Left ventricle myocardium inferior (tissue), 1 donor: ENCODE data around the gene HLA-DMA. TPM values are rescaled to one million over a fixed set of nuclear protein-coding genes. Genes with fewer than 3 reads are reported as not detected.

Source experiments
- DNase-seq: peaks from one replicate; pipeline ENCODE4 v3.0.0-alpha.2; 2020
- H3K27ac ChIP-seq: fragments of 200-600 bp; replicated peaks from 2 replicates; pipeline ENCODE4 v1.8.0; 2021
- H3K27me3 ChIP-seq: fragments of 200-600 bp; 2 replicates; pipeline ENCODE4 v1.8.0; 2021; ENCODE audit warnings: low read depth
- H3K36me3 ChIP-seq: fragments of 200-600 bp; 2 replicates; pipeline ENCODE4 v1.8.0; 2021
- H3K4me1 ChIP-seq: fragments of 200-600 bp; 2 replicates; pipeline ENCODE4 v1.8.0; 2021
- H3K4me3 ChIP-seq: fragments of 200-600 bp; 2 replicates; pipeline ENCODE4 v1.8.0; 2021; ENCODE audit warnings: mild to moderate bottlenecking, moderate library complexity
- H3K9me3 ChIP-seq: fragments of 200-600 bp; replicated peaks from 2 replicates; pipeline ENCODE4 v1.8.0; 2021
- intact Hi-C: fragments of 100-400 bp; cut with micrococcal nuclease; formaldehyde crosslinking; loops from one replicate; pipeline ENCODE4 v1.11.0; 2022
- total RNA-seq: library from RNA; stranded (reverse); fragmentation: NEBNext Ultra II Directional; extraction: Animal tissue kit (Norgen Biotek cat#: 25700); gene quantifications from one replicate; pipeline ENCODE4 v1.2.1, GENCODE V29; 2021
- TF ChIP-seq, protein P1 (sequence below): fragments of 200-600 bp; IDR thresholded peaks from 2 replicates; pipeline ENCODE4 v1.8.0; 2021; ENCODE audit warnings: antibody characterized with exemption, mild to moderate bottlenecking, borderline replicate concordance
- donor health status: DM: no; HTN: yes; CAD: no; lungs with severe emphysema.

HLA-DMA gene
- total RNA-seq, 1 donor from 2014 or later = 15.8 TPM

DNA sequence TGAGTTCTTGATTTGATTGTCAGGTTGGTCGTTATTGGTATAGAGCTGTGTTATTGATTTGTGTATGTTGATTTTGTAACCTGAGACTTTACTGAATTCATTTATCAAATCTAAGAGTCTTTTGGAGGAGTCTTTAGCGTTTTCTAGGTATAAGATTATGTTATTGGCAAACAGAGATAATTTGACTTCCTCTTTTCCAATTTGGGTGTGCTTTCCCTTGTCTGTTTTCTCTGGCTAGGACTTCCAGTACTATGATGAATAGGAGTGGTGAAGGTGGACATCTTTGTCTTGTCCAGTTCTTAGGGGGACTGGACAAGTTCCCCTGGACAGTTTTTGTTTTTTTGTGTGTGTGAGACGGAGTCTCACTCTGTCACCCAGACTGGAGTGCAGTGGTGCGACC is 39.1 kb upstream of the HLA-DMA start:
- no peaks in the 10 kb centered on the region for H3K4me1 ChIP-seq
- intact Hi-C loops = no loop called here
- H3K36me3 ChIP-seq = no peaks in the 10 kb centered on the region
- no peak overlapping the region for H3K27ac ChIP-seq
- peaks cover 10% of the 10 kb centered on the region for H3K27me3 ChIP-seq
- H3K4me3 ChIP-seq = no peak overlapping the region
- no peak for DNase-seq
- TF ChIP-seq, protein P1, sequence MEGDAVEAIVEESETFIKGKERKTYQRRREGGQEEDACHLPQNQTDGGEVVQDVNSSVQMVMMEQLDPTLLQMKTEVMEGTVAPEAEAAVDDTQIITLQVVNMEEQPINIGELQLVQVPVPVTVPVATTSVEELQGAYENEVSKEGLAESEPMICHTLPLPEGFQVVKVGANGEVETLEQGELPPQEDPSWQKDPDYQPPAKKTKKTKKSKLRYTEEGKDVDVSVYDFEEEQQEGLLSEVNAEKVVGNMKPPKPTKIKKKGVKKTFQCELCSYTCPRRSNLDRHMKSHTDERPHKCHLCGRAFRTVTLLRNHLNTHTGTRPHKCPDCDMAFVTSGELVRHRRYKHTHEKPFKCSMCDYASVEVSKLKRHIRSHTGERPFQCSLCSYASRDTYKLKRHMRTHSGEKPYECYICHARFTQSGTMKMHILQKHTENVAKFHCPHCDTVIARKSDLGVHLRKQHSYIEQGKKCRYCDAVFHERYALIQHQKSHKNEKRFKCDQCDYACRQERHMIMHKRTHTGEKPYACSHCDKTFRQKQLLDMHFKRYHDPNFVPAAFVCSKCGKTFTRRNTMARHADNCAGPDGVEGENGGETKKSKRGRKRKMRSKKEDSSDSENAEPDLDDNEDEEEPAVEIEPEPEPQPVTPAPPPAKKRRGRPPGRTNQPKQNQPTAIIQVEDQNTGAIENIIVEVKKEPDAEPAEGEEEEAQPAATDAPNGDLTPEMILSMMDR = no peak
- no peaks in the 10 kb centered on the region for H3K9me3 ChIP-seq

DNA sequence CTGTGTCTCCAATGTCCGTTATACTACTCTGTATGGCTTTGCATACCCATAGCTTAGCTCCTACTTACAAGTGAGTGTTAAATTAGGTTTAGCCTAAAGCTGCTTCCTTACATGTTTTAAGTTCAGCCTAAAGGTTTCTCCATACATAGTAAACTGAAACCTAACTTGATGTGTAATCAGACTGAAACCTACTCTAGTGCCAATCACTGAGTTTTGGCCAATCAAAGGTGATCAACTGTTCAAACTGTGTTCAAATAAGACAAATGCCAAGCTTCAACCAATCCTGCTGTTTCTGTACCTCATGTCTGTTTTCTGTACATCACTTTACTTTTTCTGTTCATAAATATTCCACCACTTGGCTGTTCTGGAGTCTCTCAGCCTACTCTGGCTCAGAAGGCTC is 36.5 kb upstream of the HLA-DMA start:
- no peaks in the 10 kb centered on the region for H3K9me3 ChIP-seq
- TF ChIP-seq, protein P1 = no peak
- intact Hi-C loops = loop anchor here (5.0 kb wide), 1 partner anchor 57 kb away; no protein-coding TSS in a partner anchor

DNA sequence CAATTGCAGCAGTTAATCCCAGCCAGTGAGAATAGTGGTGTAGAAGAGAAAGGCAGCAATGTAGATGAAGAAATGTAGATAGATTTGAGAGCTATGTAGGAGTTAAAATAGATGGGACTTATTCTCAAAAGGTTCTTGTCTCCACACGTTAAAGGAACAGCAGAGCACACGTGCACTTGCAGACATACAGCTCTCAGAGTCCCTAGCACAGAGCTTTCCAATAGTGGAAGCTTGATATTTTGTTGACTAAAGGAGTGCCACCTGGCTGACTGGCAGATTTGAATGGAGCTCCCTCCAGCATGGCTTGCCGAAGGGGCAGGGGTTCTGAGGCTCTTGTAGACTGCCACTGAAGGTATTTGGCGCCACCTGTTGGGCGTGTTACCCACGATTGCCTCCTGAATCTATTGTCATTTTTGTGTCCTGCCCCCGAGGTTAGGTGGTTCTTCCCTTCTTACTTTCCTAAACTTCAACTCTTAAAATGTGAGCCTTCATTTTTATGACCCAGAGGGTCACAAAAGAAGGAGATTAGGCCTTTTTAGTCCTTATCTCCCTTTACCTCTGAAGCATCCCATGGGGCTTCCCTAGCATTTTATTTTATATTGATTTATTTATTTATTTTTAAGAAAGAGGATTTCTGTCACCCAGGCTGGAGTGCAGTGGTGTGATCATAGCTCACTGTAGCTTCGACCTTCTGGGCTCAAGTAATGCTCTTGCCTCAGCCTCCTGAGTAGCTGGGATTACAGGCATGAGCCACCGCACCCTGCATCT is 31.9 kb upstream of the HLA-DMA start:
- intact Hi-C loops = loop anchor here (5.0 kb wide), 2 partner anchors 53 to 98 kb away; no protein-coding TSS in a partner anchor
- H3K36me3 ChIP-seq = peaks cover 23% of the 10 kb centered on the region
- TF ChIP-seq, protein P1 = peak; percentile 92
- H3K27me3 ChIP-seq = no peaks in the 10 kb centered on the region
- no peaks in the 10 kb centered on the region for H3K9me3 ChIP-seq
- DNase-seq = peak; percentile 87
- no peak overlapping the region for H3K27ac ChIP-seq
- H3K4me1 ChIP-seq = peaks cover 32% of the 10 kb centered on the region
- no peak overlapping the region for H3K4me3 ChIP-seq

More for the DNA sequence above, 36.5 kb upstream of the HLA-DMA start:
- no peak overlapping the region for H3K27ac ChIP-seq
- H3K27me3 ChIP-seq = peaks cover 4% of the 10 kb centered on the region
- H3K36me3 ChIP-seq = no peaks in the 10 kb centered on the region
- H3K4me1 ChIP-seq = peaks cover 4% of the 10 kb centered on the region
- no peak for DNase-seq
- no peak overlapping the region for H3K4me3 ChIP-seq

DNA sequence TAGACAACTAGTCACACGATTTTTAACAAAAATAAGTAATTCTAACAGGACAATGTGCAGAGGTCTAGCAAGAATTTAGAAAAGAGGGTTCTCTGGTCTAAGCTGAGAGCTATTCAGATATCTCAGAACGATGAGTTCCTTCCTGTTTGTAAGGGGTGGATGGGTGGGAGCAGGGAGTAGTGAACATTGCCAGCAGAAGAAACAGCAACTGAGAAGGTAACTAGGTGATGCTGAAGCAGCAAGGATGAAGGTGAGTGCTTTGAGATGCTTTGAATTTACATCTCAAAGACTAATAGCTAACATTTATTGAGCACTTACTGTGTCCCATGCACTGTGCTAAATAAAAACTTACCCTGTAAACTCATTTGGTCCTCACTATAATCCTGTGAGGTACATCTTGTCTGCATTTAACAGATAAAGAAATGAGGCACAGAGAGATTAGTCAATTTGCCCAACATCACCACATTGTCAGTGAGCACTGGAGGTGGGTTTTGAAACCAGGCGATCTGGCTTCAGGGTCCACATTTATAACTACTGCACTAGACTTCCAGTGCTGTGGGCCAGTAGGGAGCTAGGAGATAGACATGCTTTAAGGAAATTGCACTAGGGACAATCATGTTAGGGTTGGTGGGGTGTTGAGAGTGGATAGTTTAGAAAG is 31.2 kb upstream of the HLA-DMA start:
- peaks cover 37% of the 10 kb centered on the region for H3K4me1 ChIP-seq
- H3K4me3 ChIP-seq = no peak overlapping the region
- intact Hi-C loops = loop anchor here (5.0 kb wide), 1 partner anchor 97 kb away; no protein-coding TSS in a partner anchor
- no peak overlapping the region for H3K27ac ChIP-seq
- no peaks in the 10 kb centered on the region for H3K27me3 ChIP-seq
- H3K36me3 ChIP-seq = peaks cover 30% of the 10 kb centered on the region
- no peaks in the 10 kb centered on the region for H3K9me3 ChIP-seq
- TF ChIP-seq, protein P1 = no peak
- DNase-seq = no peak

DNA sequence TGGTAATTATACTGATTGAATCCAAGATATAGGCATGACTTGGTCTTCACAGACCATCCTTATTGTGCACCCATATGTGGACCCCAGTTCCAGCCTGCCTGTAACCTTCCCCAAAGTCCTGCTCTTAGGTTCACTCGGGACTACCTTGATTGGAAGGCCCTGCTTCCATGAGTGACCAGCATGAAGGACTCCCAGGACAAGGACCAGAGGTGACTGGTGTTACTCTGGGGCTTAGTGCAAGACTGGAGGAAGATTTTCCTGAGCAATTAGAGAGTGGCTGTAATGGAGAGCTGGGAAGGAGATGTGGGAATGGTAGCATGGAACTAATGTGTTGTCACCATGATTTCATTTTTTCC is 30.6 kb upstream of the HLA-DMA start:
- H3K36me3 ChIP-seq = peaks cover 36% of the 10 kb centered on the region
- intact Hi-C loops = loop anchor here (5.0 kb wide), 1 partner anchor 96 kb away; no protein-coding TSS in a partner anchor
- no peak for DNase-seq
- no peaks in the 10 kb centered on the region for H3K9me3 ChIP-seq
- H3K27ac ChIP-seq = no peak overlapping the region
- H3K4me1 ChIP-seq = peaks cover 42% of the 10 kb centered on the region
- no peaks in the 10 kb centered on the region for H3K27me3 ChIP-seq
- H3K4me3 ChIP-seq = no peak overlapping the region
- TF ChIP-seq, protein P1 = no peak
